SK-N-SH (cell line): ENCODE measurements around the gene TDO2. TPM values are rescaled to one million over a fixed set of nuclear protein-coding genes. Genes with fewer than 3 reads are reported as not detected.

Experiments used
- CTCF ChIA-PET: fragments of 300-600, 350-600 bp; formaldehyde crosslinking; extraction: SDS; loops from one replicate; lab custom pipeline; 2021; lab: Yijun Ruan, JAX
- POLR2A ChIA-PET: fragments of 350-600 bp; sonication (Branson Sonifier 250); formaldehyde crosslinking; extraction: SDS; loops from one replicate; lab custom pipeline; 2020; ENCODE audit warnings: antibody characterized with exemption, inconsistent platforms; lab: Yijun Ruan, JAX
- DNase-seq: peaks from one replicate; pipeline ENCODE4 v3.0.0; 2012
- H2AFZ ChIP-seq: fragments of 200-600 bp; sonication (generic); 2 replicates; pipeline ENCODE4 v1.8.1; 2016; ENCODE audit warnings: antibody characterized with exemption, mild to moderate bottlenecking, low read depth
- H3F3A ChIP-seq: fragments of 200-600 bp; sonication (generic); replicated peaks from 2 replicates; pipeline ENCODE3; 2016; ENCODE audit warnings: antibody characterized with exemption, mild to moderate bottlenecking; ENCODE audit not compliant: insufficient read depth
- H3K27ac ChIP-seq, 2 experiments: fragments of 200-500 bp in 1 of 2; fragments of 200-600 bp in 1 of 2; sonication (Bioruptor generic) in 1 of 2; sonication (generic), shearing (Covaris generic) in 1 of 2; 2 replicates each; pipeline versions ENCODE4 v1.5.1 to v1.6.1; 2014 to 2016; ENCODE audit warnings: low read depth in 2 of 2, inconsistent platforms in 1 of 2, low read length in 1 of 2, mild to moderate bottlenecking in 1 of 2, mixed read lengths in 1 of 2
- H3K27me3 ChIP-seq: fragments of 200-600 bp; sonication (generic), shearing (Covaris generic); 2 replicates; pipeline ENCODE4 v1.6.1; 2016; ENCODE audit warnings: mixed run types; ENCODE audit not compliant: insufficient read depth
- H3K36me3 ChIP-seq, 2 experiments: fragments of 200-500 bp in 1 of 2; fragments of 200-600 bp in 1 of 2; sonication (Bioruptor generic) in 1 of 2; sonication (generic) in 1 of 2; replicated peaks in 1 of 2; 2 replicates each; pipeline versions ENCODE3 to v1.5.1; 2014 to 2016; ENCODE audit warnings: low read length in 1 of 2, mild to moderate bottlenecking in 1 of 2; ENCODE audit not compliant: insufficient read depth in 2 of 2, control insufficient read depth in 1 of 2
- H3K4me1 ChIP-seq, 2 experiments: fragments of 200-500 bp in 1 of 2; fragments of 200-600 bp in 1 of 2; sonication (Bioruptor generic) in 1 of 2; sonication (generic), shearing (Covaris generic) in 1 of 2; 2 replicates each; pipeline versions ENCODE4 v1.5.1 to v1.6.1; 2014 to 2016; ENCODE audit warnings: low read depth in 1 of 2, low read length in 1 of 2, mixed run types in 1 of 2; ENCODE audit not compliant: insufficient read depth in 2 of 2, control insufficient read depth in 1 of 2
- H3K4me2 ChIP-seq: fragments of 200-600 bp; sonication (generic), shearing (Covaris generic); 2 replicates; pipeline ENCODE4 v1.6.1; 2017; ENCODE audit warnings: mixed run types
- H3K4me3 ChIP-seq, 2 experiments: fragments of 200-500 bp in 1 of 2; fragments of 200-600 bp in 1 of 2; sonication (Bioruptor generic) in 1 of 2; sonication (generic), shearing (Covaris generic) in 1 of 2; 2 replicates each; pipeline versions ENCODE4 v1.5.1 to v1.8.1; 2014 to 2016; ENCODE audit warnings: low read depth in 2 of 2, inconsistent platforms in 1 of 2, low read length in 1 of 2, mild to moderate bottlenecking in 1 of 2, mixed read lengths in 1 of 2, moderate library complexity in 1 of 2
- H3K79me2 ChIP-seq: fragments of 200-600 bp; sonication (generic); 2 replicates; pipeline ENCODE4 v1.8.1; 2017; ENCODE audit warnings: mild to moderate bottlenecking; ENCODE audit not compliant: insufficient read depth
- H3K9ac ChIP-seq: fragments of 200-600 bp; sonication (generic); 2 replicates; pipeline ENCODE4 v1.6.1; 2017; ENCODE audit warnings: mixed run types
- H3K9me2 ChIP-seq: fragments of 200-600 bp; sonication (generic); 2 replicates; pipeline ENCODE4 v1.6.1; 2017; ENCODE audit warnings: mixed run types
- H3K9me3 ChIP-seq: fragments of 200-600 bp; sonication (generic); 2 replicates; pipeline ENCODE4 v1.6.1; 2017; ENCODE audit warnings: mixed run types, mild to moderate bottlenecking, moderate library complexity
- H4K20me1 ChIP-seq: fragments of 200-600 bp; sonication (generic); 2 replicates; pipeline ENCODE4 v1.6.1; 2017; ENCODE audit warnings: mild to moderate bottlenecking, mixed run types; ENCODE audit not compliant: insufficient read depth
- CHD2 ChIP-seq: fragments of 150-350 bp; IDR thresholded peaks from 2 replicates; pipeline ENCODE4 v1.6.1; 2018; ENCODE audit warnings: low read length; ENCODE audit not compliant: partially characterized antibody
- EP300 ChIP-seq, 2 experiments: IDR thresholded peaks; 2 replicates each; pipeline versions ENCODE4 v1.4.0 to v1.6.1; 2012; ENCODE audit warnings: borderline replicate concordance in 1 of 2, low read depth in 1 of 2, low read length in 1 of 2
- FOSL2 ChIP-seq: IDR thresholded peaks from 2 replicates; pipeline ENCODE4 v1.4.0; 2012; ENCODE audit warnings: low read depth, mild to moderate bottlenecking, moderate library complexity, borderline replicate concordance
- GABPA ChIP-seq: IDR thresholded peaks from 2 replicates; pipeline ENCODE4 v1.4.0; 2012; ENCODE audit warnings: low read depth, mild to moderate bottlenecking
- MEF2A ChIP-seq: IDR thresholded peaks from 2 replicates; pipeline ENCODE4 v1.4.0; 2012; ENCODE audit warnings: low read depth, borderline replicate concordance
- NFIC ChIP-seq: IDR thresholded peaks from 2 replicates; pipeline ENCODE4 v1.4.0; 2012; ENCODE audit warnings: borderline replicate concordance
- POLR2AphosphoS5 ChIP-seq: IDR thresholded peaks from 2 replicates; pipeline ENCODE4 v1.6.1; 2012; ENCODE audit warnings: low read depth, low read length
- RAD21 ChIP-seq: IDR thresholded peaks from 2 replicates; pipeline ENCODE4 v1.6.1; 2012; ENCODE audit warnings: mild to moderate bottlenecking, low read length
- RCOR1 ChIP-seq: fragments of 150-350 bp; IDR thresholded peaks from 2 replicates; pipeline ENCODE4 v1.6.1; 2017; ENCODE audit warnings: antibody characterized with exemption, low read length
- SMC3 ChIP-seq: IDR thresholded peaks from 2 replicates; pipeline ENCODE4 v1.6.1; 2012; ENCODE audit warnings: low read depth, low read length, improper control_type of control experiment
- TAF1 ChIP-seq: IDR thresholded peaks from 2 replicates; pipeline ENCODE4 v1.6.1; 2012; ENCODE audit warnings: low read depth, mild to moderate bottlenecking, low read length, moderate library complexity, borderline replicate concordance
- TCF12 ChIP-seq: IDR thresholded peaks from 2 replicates; pipeline ENCODE4 v1.4.0; 2012
- TEAD4 ChIP-seq: IDR thresholded peaks from 2 replicates; pipeline ENCODE4 v1.4.0; 2012; ENCODE audit warnings: mild to moderate bottlenecking, borderline replicate concordance; ENCODE audit not compliant: insufficient read depth
- YY1 ChIP-seq: IDR thresholded peaks from 2 replicates; pipeline ENCODE4 v1.4.0; 2012; ENCODE audit warnings: low read depth, mild to moderate bottlenecking
- ZBTB33 ChIP-seq: IDR thresholded peaks from 2 replicates; pipeline ENCODE4 v1.4.0; 2012; ENCODE audit warnings: low read depth, borderline replicate concordance
- WGBS: methylation state at CpG from one replicate; pipeline ENCODE4 v1.1.6; 2017; ENCODE audit warnings: low lambda C conversion rate; 5-methylcytosine and 5-hydroxymethylcytosine counted together
- polyA plus RNA-seq, 3 experiments: library from polyadenylated mRNA; depleted of rRNA; stranded (reverse); fragments of >200 nt; gene quantifications; 2 replicates each; pipeline ENCODE4 v1.2.3, GENCODE V29; 2012
- TF ChIP-seq, protein P1 (sequence below): IDR thresholded peaks from 2 replicates; pipeline ENCODE4 v1.6.1; 2012; ENCODE audit warnings: mild to moderate bottlenecking, low read depth, low read length, moderate library complexity
- TF ChIP-seq, protein P2 (sequence below): IDR thresholded peaks from 2 replicates; pipeline ENCODE4; 2012
- TF ChIP-seq, protein P3 (sequence below): IDR thresholded peaks from 2 replicates; pipeline ENCODE4 v1.4.0; 2012; ENCODE audit warnings: low read depth, borderline replicate concordance

The TDO2 gene
- polyA plus RNA-seq, 1 of the 3 experiments (the other 2 are of a cell fraction) = not detected

GRCh38 chr4:155908187-155909139 is 5.0 kb downstream of the TDO2 start (continued):
- TF ChIP-seq, protein P1, sequence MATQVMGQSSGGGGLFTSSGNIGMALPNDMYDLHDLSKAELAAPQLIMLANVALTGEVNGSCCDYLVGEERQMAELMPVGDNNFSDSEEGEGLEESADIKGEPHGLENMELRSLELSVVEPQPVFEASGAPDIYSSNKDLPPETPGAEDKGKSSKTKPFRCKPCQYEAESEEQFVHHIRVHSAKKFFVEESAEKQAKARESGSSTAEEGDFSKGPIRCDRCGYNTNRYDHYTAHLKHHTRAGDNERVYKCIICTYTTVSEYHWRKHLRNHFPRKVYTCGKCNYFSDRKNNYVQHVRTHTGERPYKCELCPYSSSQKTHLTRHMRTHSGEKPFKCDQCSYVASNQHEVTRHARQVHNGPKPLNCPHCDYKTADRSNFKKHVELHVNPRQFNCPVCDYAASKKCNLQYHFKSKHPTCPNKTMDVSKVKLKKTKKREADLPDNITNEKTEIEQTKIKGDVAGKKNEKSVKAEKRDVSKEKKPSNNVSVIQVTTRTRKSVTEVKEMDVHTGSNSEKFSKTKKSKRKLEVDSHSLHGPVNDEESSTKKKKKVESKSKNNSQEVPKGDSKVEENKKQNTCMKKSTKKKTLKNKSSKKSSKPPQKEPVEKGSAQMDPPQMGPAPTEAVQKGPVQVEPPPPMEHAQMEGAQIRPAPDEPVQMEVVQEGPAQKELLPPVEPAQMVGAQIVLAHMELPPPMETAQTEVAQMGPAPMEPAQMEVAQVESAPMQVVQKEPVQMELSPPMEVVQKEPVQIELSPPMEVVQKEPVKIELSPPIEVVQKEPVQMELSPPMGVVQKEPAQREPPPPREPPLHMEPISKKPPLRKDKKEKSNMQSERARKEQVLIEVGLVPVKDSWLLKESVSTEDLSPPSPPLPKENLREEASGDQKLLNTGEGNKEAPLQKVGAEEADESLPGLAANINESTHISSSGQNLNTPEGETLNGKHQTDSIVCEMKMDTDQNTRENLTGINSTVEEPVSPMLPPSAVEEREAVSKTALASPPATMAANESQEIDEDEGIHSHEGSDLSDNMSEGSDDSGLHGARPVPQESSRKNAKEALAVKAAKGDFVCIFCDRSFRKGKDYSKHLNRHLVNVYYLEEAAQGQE = no peak
- TF ChIP-seq RCOR1 (no peak), FOSL2 (no peak), TAF1 (no peak), ZBTB33 (no peak), SMC3 (no peak), EP300 (IDR thresholded peaks at IDR 0.05; ENCODE audit: borderline replicate concordance in 1 of 2, low read depth in 1 of 2, low read length in 1 of 2) (no peak)

DNA sequence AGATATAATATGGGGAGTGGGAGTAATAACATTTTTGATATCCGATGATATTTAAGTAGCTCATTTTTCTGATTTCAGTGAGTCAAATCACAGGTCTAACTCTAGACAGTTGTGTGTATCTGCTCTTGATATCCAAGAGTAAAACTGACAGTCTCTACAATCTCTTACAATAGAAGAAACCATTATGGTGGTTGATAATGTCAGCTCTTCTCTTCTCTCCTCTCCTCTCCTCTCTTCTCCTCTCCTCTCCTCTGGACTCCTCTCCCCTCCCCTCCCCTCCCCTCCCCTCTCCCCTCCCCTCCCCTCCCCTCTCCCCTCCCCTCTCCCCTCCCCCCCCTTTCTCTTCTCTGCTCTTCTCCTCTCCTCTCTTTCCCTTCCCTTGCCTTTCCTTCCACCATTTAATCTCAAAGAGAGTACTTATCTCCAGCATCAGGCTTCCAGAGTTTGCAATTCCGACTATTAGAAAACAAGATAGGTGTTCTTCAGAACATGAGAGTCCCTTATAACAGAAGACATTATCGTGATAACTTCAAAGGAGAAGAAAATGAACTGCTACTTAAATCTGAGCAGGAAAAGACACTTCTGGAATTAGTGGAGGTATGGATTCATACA is 6.2 kb downstream of the TDO2 start:
- Histone ChIP-seq H3K9me2 (no peaks in the 10 kb centered on the region), H3K9me3 (no peaks in the 10 kb centered on the region)
- TF ChIP-seq YY1 (no peak), POLR2AphosphoS5 (no peak), RCOR1 (no peak), TCF12 (no peak), RAD21 (no peak), CHD2 (no peak), NFIC (no peak), MEF2A (no peak), TEAD4 (no peak), EP300 (IDR thresholded peaks at IDR 0.05; ENCODE audit: borderline replicate concordance in 1 of 2, low read depth in 1 of 2, low read length in 1 of 2) (no peak), FOSL2 (no peak), GABPA (no peak)
- TF ChIP-seq, protein P2, sequence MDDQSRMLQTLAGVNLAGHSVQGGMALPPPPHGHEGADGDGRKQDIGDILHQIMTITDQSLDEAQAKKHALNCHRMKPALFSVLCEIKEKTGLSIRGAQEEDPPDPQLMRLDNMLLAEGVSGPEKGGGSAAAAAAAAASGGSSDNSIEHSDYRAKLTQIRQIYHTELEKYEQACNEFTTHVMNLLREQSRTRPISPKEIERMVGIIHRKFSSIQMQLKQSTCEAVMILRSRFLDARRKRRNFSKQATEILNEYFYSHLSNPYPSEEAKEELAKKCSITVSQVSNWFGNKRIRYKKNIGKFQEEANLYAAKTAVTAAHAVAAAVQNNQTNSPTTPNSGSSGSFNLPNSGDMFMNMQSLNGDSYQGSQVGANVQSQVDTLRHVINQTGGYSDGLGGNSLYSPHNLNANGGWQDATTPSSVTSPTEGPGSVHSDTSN = no peak
- TF ChIP-seq, protein P3, sequence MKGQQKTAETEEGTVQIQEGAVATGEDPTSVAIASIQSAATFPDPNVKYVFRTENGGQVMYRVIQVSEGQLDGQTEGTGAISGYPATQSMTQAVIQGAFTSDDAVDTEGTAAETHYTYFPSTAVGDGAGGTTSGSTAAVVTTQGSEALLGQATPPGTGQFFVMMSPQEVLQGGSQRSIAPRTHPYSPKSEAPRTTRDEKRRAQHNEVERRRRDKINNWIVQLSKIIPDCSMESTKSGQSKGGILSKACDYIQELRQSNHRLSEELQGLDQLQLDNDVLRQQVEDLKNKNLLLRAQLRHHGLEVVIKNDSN = no peak
- TF ChIP-seq, all 33 proteins: peak for 0
- Histone ChIP-seq H3F3A (no peaks in the 10 kb centered on the region), H3K4me1 (peaks cover 0 to 5% of the 10 kb centered on the region in 2 experiments; a peak in 1 of 4 replicates), H4K20me1 (no peaks in the 10 kb centered on the region), H2AFZ (no peak overlapping the region), H3K4me2 (no peak overlapping the region), H3K9ac (no peak overlapping the region), H3K4me3 (no peak overlapping the region), H3K79me2 (no peaks in the 10 kb centered on the region), H3K36me3 (no peaks in the 10 kb centered on the region), H3K27me3 (no peaks in the 10 kb centered on the region), H3K27ac (no peak overlapping the region)
- 16% methylated on average over 3 of the region's 3 CpGs for WGBS
- DNase-seq = no peak
- POLR2A ChIA-PET = no interaction called here
- CTCF ChIA-PET = no interaction called here
